A172 (cell line): Measurements from ENCODE around the gene MAP3K2. TPM values are rescaled to one million over a fixed set of nuclear protein-coding genes. Genes with fewer than 3 reads are reported as not detected.

Experiments
- DNase-seq: peaks from one replicate; pipeline ENCODE4 v3.0.0-alpha.2; 2015; ENCODE audit warnings: low spot score
- total RNA-seq: library from RNA; depleted of rRNA; stranded (reverse); fragments of >200 nt; shearing (Covaris generic); gene quantifications from 2 replicates; pipeline ENCODE4 v1.2.3, GENCODE V29; 2014; rRNA removed

MAP3K2 gene
- total RNA-seq: 43.3 and 47.5 TPM in 2 replicates

- DNase-seq: peak; percentile 82
These were observed at the start of gene MAP3K2 for GRCh38 chr2:127387655-127388422. Gene MAP3K2, minus strand, starts transcription at chr2:127387975. Its CDS starts 44,846 bp downstream, at chr2:127343129.

- no peak for DNase-seq
These were observed 49.3 kb upstream of the MAP3K2 start for GRCh38 chr2:127437056-127437455.

- DNase-seq: no peak
These were observed 46.7 kb upstream of the MAP3K2 start for GRCh38 chr2:127434515-127434914.

GRCh38 chr2:127431408-127432023 is 43.7 kb upstream of the MAP3K2 start:
- DNase-seq: no peak

- no peak for DNase-seq
These were observed 42.2 kb upstream of the MAP3K2 start for GRCh38 chr2:127429844-127430425.

- DNase-seq: no peak
These were observed 41.5 kb upstream of the MAP3K2 start for GRCh38 chr2:127429291-127429690.

GRCh38 chr2:127428815-127429109 is 41.0 kb upstream of the MAP3K2 start:
- no peak for DNase-seq

GRCh38 chr2:127428057-127428814 is 40.5 kb upstream of the MAP3K2 start:
- DNase-seq: no peak

- no peak for DNase-seq
These were observed 39.7 kb upstream of the MAP3K2 start for GRCh38 chr2:127427376-127428056.

- no peak for DNase-seq
These were observed 39.0 kb upstream of the MAP3K2 start for GRCh38 chr2:127426501-127427354.

GRCh38 chr2:127425540-127426490 is 38.0 kb upstream of the MAP3K2 start:
- no peak for DNase-seq

- no peak for DNase-seq
These were observed 37.1 kb upstream of the MAP3K2 start for GRCh38 chr2:127424598-127425520.

- no peak for DNase-seq
These were observed 36.1 kb upstream of the MAP3K2 start for GRCh38 chr2:127423880-127424279.

- DNase-seq: no peak
These were observed 35.7 kb upstream of the MAP3K2 start for GRCh38 chr2:127423478-127423843.

- no peak for DNase-seq
These were observed 35.0 kb upstream of the MAP3K2 start for GRCh38 chr2:127422559-127423477.

- no peak for DNase-seq
These were observed 34.2 kb upstream of the MAP3K2 start for GRCh38 chr2:127421871-127422558.
